HepG2 (cell line): ENCODE results near the gene SEMA3C. TPM values are rescaled to one million over a fixed set of nuclear protein-coding genes. Genes with fewer than 3 reads are reported as not detected.

Experiments used
- ATAC-seq: fragments of 200-7000 bp; cut with Tn5 transposase; 3 replicates; pipeline ENCODE4 v1.9.1; 2020; ENCODE audit warnings: mild to moderate bottlenecking, moderate library complexity
- BruUV-seq: library from RNA; stranded (reverse); fragments of 400-500 nt; replicated peaks from 2 replicates; lab custom pipeline; 2021; lab: Mats Ljungman, UMichigan
- CTCF ChIA-PET: fragments of 300-600 bp; formaldehyde crosslinking; extraction: SDS; loops from one replicate; lab custom pipeline; 2021; ENCODE audit warnings: low total read pairs, inconsistent platforms, low intra/inter-chr PET ratio; lab: Yijun Ruan, JAX
- POLR2A ChIA-PET: fragments of 350-600 bp; sonication (Branson Sonifier 250); formaldehyde crosslinking; loops from one replicate; lab custom pipeline; 2020; ENCODE audit warnings: antibody characterized with exemption, inconsistent platforms; lab: Yijun Ruan, JAX
- DNase-seq: peaks from one replicate; pipeline ENCODE4 v3.0.0-alpha.2; 2015; ENCODE audit warnings: low spot score
- FAIRE-seq: peaks from 3 replicates; lab custom pipeline; 2011; peaks lifted over from hg19 to GRCh38; lab: Jason Lieb, UNC
- H2AFZ ChIP-seq: one replicate; pipeline ENCODE4 v1.6.1; 2011; ENCODE audit warnings: low read length, inconsistent platforms
- H3K27ac ChIP-seq: fragments of 300-600 bp; 3 replicates; pipeline ENCODE4 v1.8.0; 2011; ENCODE audit warnings: mixed run types, mild to moderate bottlenecking, mixed read lengths, low read length, inconsistent platforms; ENCODE audit not compliant: insufficient read depth; ENCODE audit errors: extremely low read length
- H3K27me3 ChIP-seq, 2 experiments: fragments of 200-600 bp in 1 of 2; 2 replicates in 1 of 2; 3 replicates in 1 of 2; pipeline versions ENCODE4 v1.6.0 to v1.8.0; 2011; ENCODE audit warnings: low read length in 2 of 2, mild to moderate bottlenecking in 2 of 2, moderate library complexity in 2 of 2, inconsistent platforms in 1 of 2; ENCODE audit not compliant: insufficient read depth in 2 of 2, control insufficient read depth in 1 of 2
- H3K36me3 ChIP-seq, 2 experiments: fragments of 200-600 bp in 1 of 2; replicated peaks in 1 of 2; 2 replicates in 1 of 2; 3 replicates in 1 of 2; pipeline versions ENCODE4 v1.5.1 to v1.8.0; 2011; ENCODE audit warnings: low read length in 2 of 2, inconsistent platforms in 1 of 2; ENCODE audit not compliant: insufficient read depth in 2 of 2, control insufficient read depth in 1 of 2
- H3K4me1 ChIP-seq: 2 replicates; pipeline ENCODE4 v1.5.1; 2012; ENCODE audit warnings: low read length, inconsistent platforms; ENCODE audit not compliant: insufficient read depth
- H3K4me2 ChIP-seq: 2 replicates; pipeline ENCODE4 v1.6.0; 2011; ENCODE audit warnings: low read depth, low read length, inconsistent platforms
- H3K4me3 ChIP-seq, 3 experiments: fragments of 200-600 bp in 1 of 3; sonication (generic), shearing (Covaris generic) in 1 of 3; replicated peaks in 1 of 3; 2 replicates each; pipeline ENCODE4 v1.5.1; 2011 to 2016; ENCODE audit warnings: low read length in 3 of 3, inconsistent platforms in 2 of 3, low read depth in 2 of 3, mild to moderate bottlenecking in 2 of 3, control low read depth in 1 of 3, mixed read lengths in 1 of 3; ENCODE audit not compliant: insufficient read depth in 1 of 3
- H3K79me2 ChIP-seq: one replicate; pipeline ENCODE4 v1.6.1; 2011; ENCODE audit warnings: low read length, inconsistent platforms; ENCODE audit not compliant: insufficient read depth
- H3K9ac ChIP-seq: 2 replicates; pipeline ENCODE4 v1.6.0; 2011; ENCODE audit warnings: mild to moderate bottlenecking, low read depth, low read length, inconsistent platforms; ENCODE audit not compliant: insufficient read depth
- H3K9me3 ChIP-seq: 2 replicates; pipeline ENCODE4 v1.5.1; 2012; ENCODE audit warnings: mild to moderate bottlenecking, low read length
- H4K20me1 ChIP-seq: 2 replicates; pipeline ENCODE4 v1.6.0; 2011; ENCODE audit warnings: inconsistent platforms, mild to moderate bottlenecking, low read length, moderate library complexity; ENCODE audit not compliant: insufficient read depth
- FOXJ3 ChIP-seq: sonication (generic); formaldehyde crosslinking; IDR thresholded peaks from 2 replicates; pipeline ENCODE4 v1.4.0; 2020; ENCODE audit warnings: missing genetic modification reagents, mild to moderate bottlenecking, borderline replicate concordance
- GATAD1 ChIP-seq: IDR thresholded peaks from 2 replicates; pipeline ENCODE4 v1.6.1; 2016; ENCODE audit warnings: missing genetic modification reagents, missing compliant biosample characterization
- HMGA1 ChIP-seq: sonication (generic); formaldehyde crosslinking; conservative IDR thresholded peaks from 2 replicates; pipeline ENCODE4 v1.4.0; 2020; ENCODE audit warnings: missing genetic modification reagents
- NFKB2 ChIP-seq: sonication (generic); formaldehyde crosslinking; IDR thresholded peaks from 2 replicates; pipeline ENCODE4 v1.4.0; 2020; ENCODE audit warnings: missing genetic modification reagents, borderline replicate concordance
- RARG ChIP-seq: sonication (generic); formaldehyde crosslinking; IDR thresholded peaks from 2 replicates; pipeline ENCODE4 v1.4.0; 2020; ENCODE audit warnings: low read depth, mild to moderate bottlenecking, missing genetic modification reagents
- RFX5 ChIP-seq: IDR thresholded peaks from 2 replicates; pipeline ENCODE4 v1.6.1; 2011; ENCODE audit warnings: low read depth, low read length, improper control_type of control experiment
- SALL2 ChIP-seq: sonication (generic); formaldehyde crosslinking; IDR thresholded peaks from 2 replicates; pipeline ENCODE4 v1.8.1; 2023; ENCODE audit warnings: mild to moderate bottlenecking, missing genetic modification reagents, inconsistent platforms
- ZMYM4 ChIP-seq: sonication (generic); formaldehyde crosslinking; IDR thresholded peaks from 2 replicates; pipeline ENCODE4 v1.8.1; 2023; ENCODE audit warnings: mild to moderate bottlenecking, missing genetic modification reagents
- ZNF337 ChIP-seq: sonication (generic); formaldehyde crosslinking; IDR thresholded peaks from 2 replicates; pipeline ENCODE4 v1.5.1; 2020; ENCODE audit warnings: missing genetic modification reagents, low read depth, mild to moderate bottlenecking, borderline replicate concordance
- ZNF720 ChIP-seq: sonication (generic); formaldehyde crosslinking; IDR thresholded peaks from 2 replicates; pipeline ENCODE4 v1.4.0; 2020; ENCODE audit warnings: missing genetic modification reagents
- ZNF788 ChIP-seq: sonication (generic); formaldehyde crosslinking; IDR thresholded peaks from 2 replicates; pipeline ENCODE4 v1.5.0; 2020; ENCODE audit warnings: mild to moderate bottlenecking, missing genetic modification reagents, borderline replicate concordance
- ZSCAN25 ChIP-seq: sonication (generic); formaldehyde crosslinking; IDR thresholded peaks from 2 replicates; pipeline ENCODE4 v1.8.0; 2022; ENCODE audit warnings: mild to moderate bottlenecking, missing genetic modification reagents
- WGBS: methylation state at CpG from one replicate; pipeline ENCODE4 v1.1.6; 2017; ENCODE audit warnings: low lambda C conversion rate; 5-methylcytosine and 5-hydroxymethylcytosine counted together
- in situ Hi-C: cut with HindIII; loops from 2 replicates; pipeline ENCODE4 v1.10.0; 2017; ENCODE audit warnings: low pct_unique_long_range_greater_than_20kb; ENCODE audit not compliant: extremely low pct_ligation_motif_present
- intact Hi-C: fragments of 100-400 bp; cut with micrococcal nuclease; formaldehyde crosslinking; loops from one replicate; pipeline ENCODE4 v1.10.0; 2022; ENCODE audit not compliant: unreplicated experiment
- polyA plus RNA-seq, 8 experiments: library from polyadenylated mRNA; depleted of rRNA in 3 of 8; stranded (reverse) in 7 of 8; unstranded in 1 of 8; fragments of >200 nt; fragmentation: Illumina TruSeq in 4 of 8; extraction: Trizol in 4 of 8; gene quantifications; 2 replicates each; pipeline versions ENCODE4 v1.2.1 to v1.2.3, GENCODE V29; 2011 to 2016; ENCODE audit warnings: low read depth in 4 of 8, missing spikeins in 1 of 8, mixed read lengths in 1 of 8; ENCODE audit not compliant: insufficient read depth in 1 of 8
- total RNA-seq, 5 experiments: library from RNA; depleted of rRNA; stranded (reverse); fragments of >200 nt; fragmentation: Illumina TruSeq; extraction: Trizol; gene quantifications; 2 replicates each; pipeline ENCODE4 v1.2.3, GENCODE V29; 2016; ENCODE audit warnings: low read depth in 1 of 5
- TF ChIP-seq, protein P1 (sequence below): sonication (generic); formaldehyde crosslinking; IDR thresholded peaks from 2 replicates; pipeline ENCODE4 v1.5.1; 2020; ENCODE audit warnings: mild to moderate bottlenecking, missing genetic modification reagents, borderline replicate concordance

Gene SEMA3C
- total and polyA plus RNA-seq, 2 of the 13 experiments (the other 11 are each of a cell fraction or from before 2014, with no cell fraction given), result 0.05 to 0.13 TPM

DNA sequence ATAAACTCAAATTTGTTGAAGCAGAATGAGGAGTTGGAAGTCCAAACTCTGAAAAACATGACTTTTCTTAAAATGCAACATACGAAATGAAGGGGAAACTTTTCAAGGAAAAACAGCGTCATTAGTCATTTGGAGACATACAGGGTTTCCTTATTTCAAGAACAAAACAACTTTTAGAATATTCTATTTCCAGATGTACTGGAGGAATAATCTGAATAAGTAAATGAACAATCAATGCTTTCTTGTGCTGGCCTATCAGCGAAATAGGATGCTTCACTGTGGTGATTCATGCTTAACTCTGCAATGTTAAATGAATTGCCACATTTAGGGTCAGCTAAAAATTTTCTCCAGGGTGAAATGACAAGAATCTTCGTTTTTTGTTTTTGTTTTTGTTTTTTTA lies 114.3 kb downstream of the SEMA3C start:
- H2AFZ ChIP-seq, result no peak overlapping the region
- H3K9ac ChIP-seq, result no peak overlapping the region
- TF ChIP-seq FOXJ3 (CRISPR knock-in tag) (no peak), ZNF337 (CRISPR knock-in tag) (no peak), NFKB2 (CRISPR knock-in tag) (no peak), HMGA1 (CRISPR knock-in tag) (no peak), GATAD1 (CRISPR knock-in tag) (no peak), ZMYM4 (CRISPR knock-in tag) (no peak), SALL2 (CRISPR knock-in tag) (no peak), RARG (no peak), ZNF720 (CRISPR knock-in tag) (no peak), ZSCAN25 (CRISPR knock-in tag) (no peak), RFX5 (no peak), ZNF788 (CRISPR knock-in tag) (no peak)
- TF ChIP-seq, protein P1, sequence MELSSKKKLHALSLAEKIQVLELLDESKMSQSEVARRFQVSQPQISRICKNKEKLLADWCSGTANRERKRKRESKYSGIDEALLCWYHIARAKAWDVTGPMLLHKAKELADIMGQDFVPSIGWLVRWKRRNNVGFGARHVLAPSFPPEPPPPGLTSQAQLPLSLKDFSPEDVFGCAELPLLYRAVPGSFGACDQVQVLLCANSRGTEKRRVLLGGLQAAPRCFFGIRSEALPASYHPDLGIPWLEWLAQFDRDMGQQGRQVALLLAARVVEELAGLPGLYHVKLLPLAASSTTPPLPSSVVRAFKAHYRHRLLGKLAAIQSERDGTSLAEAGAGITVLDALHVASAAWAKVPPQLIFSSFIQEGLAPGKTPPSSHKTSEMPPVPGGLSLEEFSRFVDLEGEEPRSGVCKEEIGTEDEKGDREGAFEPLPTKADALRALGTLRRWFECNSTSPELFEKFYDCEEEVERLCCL (CRISPR knock-in tag), result no peak
- no peaks in the 10 kb centered on the region for H3K4me1 ChIP-seq
- intact Hi-C loops, result no loop called here
- no peak for FAIRE-seq
- H4K20me1 ChIP-seq, result no peaks in the 10 kb centered on the region
- no peak overlapping the region for H3K4me3 ChIP-seq
- no peaks in the 10 kb centered on the region for H3K9me3 ChIP-seq
- ATAC-seq, result no peak
- ChIA-PET POLR2A (no interaction called here), CTCF (no interaction called here)
- no peak for DNase-seq
- no peak overlapping the region for H3K4me2 ChIP-seq
- H3K36me3 ChIP-seq, result no peaks in the 10 kb centered on the region
- in situ Hi-C loops, result no loop called here
- no peaks in the 10 kb centered on the region for H3K27me3 ChIP-seq
- no TSS peak for BruUV-seq
- H3K27ac ChIP-seq, result no peak overlapping the region
- 14% methylated on average over 4 of the region's 4 CpGs for WGBS
- H3K79me2 ChIP-seq, result no peaks in the 10 kb centered on the region
